ENCODE data around the gene HOXC6. TPM values are rescaled to one million over a fixed set of nuclear protein-coding genes. Genes with fewer than 3 reads are reported as not detected.
A peak's percentile ranks its signal among the peaks of the same experiment; 100 is the strongest.

The HOXC6 gene
- total and polyA plus RNA-seq, 2 of the 13 experiments (the other 11 are each of a cell fraction or from before 2014, with no cell fraction given): not detected

DNA sequence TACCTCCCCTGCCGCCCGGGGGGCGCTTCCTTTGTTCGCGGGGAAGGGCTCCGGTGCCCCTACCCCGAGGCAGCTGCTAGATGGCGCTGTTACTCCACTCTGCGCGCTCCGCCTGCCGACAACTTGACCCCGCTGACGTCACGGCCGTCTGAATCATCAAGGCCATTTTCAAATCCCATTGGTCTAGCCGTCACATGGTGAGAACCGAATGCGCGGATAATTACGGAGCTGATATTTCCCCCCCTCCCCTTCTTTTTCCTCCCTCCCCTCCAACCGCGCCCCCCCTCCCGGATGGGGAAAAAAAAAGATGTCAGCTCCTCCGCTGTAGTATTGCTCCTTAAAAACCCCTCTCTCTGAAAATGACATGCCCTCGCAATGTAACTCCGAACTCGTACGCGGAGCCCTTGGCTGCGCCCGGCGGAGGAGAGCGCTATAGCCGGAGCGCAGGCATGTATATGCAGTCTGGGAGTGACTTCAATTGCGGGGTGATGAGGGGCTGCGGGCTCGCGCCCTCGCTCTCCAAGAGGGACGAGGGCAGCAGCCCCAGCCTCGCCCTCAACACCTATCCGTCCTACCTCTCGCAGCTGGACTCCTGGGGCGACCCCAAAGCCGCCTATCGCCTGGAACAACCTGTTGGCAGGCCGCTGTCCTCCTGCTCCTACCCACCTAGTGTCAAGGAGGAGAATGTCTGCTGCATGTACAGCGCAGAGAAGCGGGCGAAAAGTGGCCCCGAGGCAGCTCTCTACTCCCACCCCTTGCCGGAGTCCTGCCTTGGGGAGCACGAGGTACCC is 43.1 kb upstream of the HOXC6 start, which contains the start of gene HOXC10 (continued):
- TF ChIP-seq, protein P1, sequence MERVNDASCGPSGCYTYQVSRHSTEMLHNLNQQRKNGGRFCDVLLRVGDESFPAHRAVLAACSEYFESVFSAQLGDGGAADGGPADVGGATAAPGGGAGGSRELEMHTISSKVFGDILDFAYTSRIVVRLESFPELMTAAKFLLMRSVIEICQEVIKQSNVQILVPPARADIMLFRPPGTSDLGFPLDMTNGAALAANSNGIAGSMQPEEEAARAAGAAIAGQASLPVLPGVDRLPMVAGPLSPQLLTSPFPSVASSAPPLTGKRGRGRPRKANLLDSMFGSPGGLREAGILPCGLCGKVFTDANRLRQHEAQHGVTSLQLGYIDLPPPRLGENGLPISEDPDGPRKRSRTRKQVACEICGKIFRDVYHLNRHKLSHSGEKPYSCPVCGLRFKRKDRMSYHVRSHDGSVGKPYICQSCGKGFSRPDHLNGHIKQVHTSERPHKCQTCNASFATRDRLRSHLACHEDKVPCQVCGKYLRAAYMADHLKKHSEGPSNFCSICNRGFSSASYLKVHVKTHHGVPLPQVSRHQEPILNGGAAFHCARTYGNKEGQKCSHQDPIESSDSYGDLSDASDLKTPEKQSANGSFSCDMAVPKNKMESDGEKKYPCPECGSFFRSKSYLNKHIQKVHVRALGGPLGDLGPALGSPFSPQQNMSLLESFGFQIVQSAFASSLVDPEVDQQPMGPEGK (CRISPR knock-in tag; IDR thresholded peaks at IDR 0.05): 0 out of 2 replicates have a peak, but pooled peaks have one; percentile 29
- TF ChIP-seq ZNF598 (CRISPR knock-in tag; IDR thresholded peaks at IDR 0.05; ENCODE audit: borderline replicate concordance) (no peak), NR2F1 (CRISPR knock-in tag; IDR thresholded peaks at IDR 0.05) (peak in 1 of 2 experiments; percentile 57; a peak in 1 of 4 replicates), NR2C2 (CRISPR knock-in tag; IDR thresholded peaks at IDR 0.05; ENCODE audit: borderline replicate concordance) (peak; percentile 74; the same call in 1 of the 2 replicates), ZFP36L2 (CRISPR knock-in tag; IDR thresholded peaks at IDR 0.05) (no peak), CREM (IDR thresholded peaks at IDR 0.05) (peak; percentile 76), CREM (CRISPR knock-in tag; IDR thresholded peaks at IDR 0.05) (no peak), EED (CRISPR knock-in tag; IDR thresholded peaks at IDR 0.05) (no peak), RAD21 (CRISPR knock-in tag; IDR thresholded peaks at IDR 0.05) (peak; percentile 76), ERF (CRISPR knock-in tag; IDR thresholded peaks at IDR 0.05) (no peak), ZBTB38 (CRISPR knock-in tag; IDR thresholded peaks at IDR 0.05) (no peak), RXRB (CRISPR knock-in tag; IDR thresholded peaks at IDR 0.05; ENCODE audit: borderline replicate concordance) (0 out of 2 replicates have a peak, but pooled peaks have one; percentile 19), ATF7 (IDR thresholded peaks at IDR 0.05) (peak; percentile 14; the same call in 1 of the 2 replicates), ATF7 (CRISPR knock-in tag; IDR thresholded peaks at IDR 0.05) (no peak), NR2F6 (IDR thresholded peaks at IDR 0.05) (peak; percentile 73), NR2F6 (CRISPR knock-in tag; IDR thresholded peaks at IDR 0.05) (peak; percentile 88), HOXA3 (CRISPR knock-in tag; IDR thresholded peaks at IDR 0.05) (peak; percentile 72)
- TF ChIP-seq, protein P2, sequence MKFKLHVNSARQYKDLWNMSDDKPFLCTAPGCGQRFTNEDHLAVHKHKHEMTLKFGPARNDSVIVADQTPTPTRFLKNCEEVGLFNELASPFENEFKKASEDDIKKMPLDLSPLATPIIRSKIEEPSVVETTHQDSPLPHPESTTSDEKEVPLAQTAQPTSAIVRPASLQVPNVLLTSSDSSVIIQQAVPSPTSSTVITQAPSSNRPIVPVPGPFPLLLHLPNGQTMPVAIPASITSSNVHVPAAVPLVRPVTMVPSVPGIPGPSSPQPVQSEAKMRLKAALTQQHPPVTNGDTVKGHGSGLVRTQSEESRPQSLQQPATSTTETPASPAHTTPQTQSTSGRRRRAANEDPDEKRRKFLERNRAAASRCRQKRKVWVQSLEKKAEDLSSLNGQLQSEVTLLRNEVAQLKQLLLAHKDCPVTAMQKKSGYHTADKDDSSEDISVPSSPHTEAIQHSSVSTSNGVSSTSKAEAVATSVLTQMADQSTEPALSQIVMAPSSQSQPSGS (CRISPR knock-in tag; IDR thresholded peaks at IDR 0.05): peak; percentile 60
- TF ChIP-seq, protein P3, sequence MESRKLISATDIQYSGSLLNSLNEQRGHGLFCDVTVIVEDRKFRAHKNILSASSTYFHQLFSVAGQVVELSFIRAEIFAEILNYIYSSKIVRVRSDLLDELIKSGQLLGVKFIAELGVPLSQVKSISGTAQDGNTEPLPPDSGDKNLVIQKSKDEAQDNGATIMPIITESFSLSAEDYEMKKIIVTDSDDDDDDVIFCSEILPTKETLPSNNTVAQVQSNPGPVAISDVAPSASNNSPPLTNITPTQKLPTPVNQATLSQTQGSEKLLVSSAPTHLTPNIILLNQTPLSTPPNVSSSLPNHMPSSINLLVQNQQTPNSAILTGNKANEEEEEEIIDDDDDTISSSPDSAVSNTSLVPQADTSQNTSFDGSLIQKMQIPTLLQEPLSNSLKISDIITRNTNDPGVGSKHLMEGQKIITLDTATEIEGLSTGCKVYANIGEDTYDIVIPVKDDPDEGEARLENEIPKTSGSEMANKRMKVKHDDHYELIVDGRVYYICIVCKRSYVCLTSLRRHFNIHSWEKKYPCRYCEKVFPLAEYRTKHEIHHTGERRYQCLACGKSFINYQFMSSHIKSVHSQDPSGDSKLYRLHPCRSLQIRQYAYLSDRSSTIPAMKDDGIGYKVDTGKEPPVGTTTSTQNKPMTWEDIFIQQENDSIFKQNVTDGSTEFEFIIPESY (CRISPR knock-in tag; IDR thresholded peaks at IDR 0.05): peak; percentile 86; the same call in 1 of the 2 replicates
- TF ChIP-seq, protein P4, sequence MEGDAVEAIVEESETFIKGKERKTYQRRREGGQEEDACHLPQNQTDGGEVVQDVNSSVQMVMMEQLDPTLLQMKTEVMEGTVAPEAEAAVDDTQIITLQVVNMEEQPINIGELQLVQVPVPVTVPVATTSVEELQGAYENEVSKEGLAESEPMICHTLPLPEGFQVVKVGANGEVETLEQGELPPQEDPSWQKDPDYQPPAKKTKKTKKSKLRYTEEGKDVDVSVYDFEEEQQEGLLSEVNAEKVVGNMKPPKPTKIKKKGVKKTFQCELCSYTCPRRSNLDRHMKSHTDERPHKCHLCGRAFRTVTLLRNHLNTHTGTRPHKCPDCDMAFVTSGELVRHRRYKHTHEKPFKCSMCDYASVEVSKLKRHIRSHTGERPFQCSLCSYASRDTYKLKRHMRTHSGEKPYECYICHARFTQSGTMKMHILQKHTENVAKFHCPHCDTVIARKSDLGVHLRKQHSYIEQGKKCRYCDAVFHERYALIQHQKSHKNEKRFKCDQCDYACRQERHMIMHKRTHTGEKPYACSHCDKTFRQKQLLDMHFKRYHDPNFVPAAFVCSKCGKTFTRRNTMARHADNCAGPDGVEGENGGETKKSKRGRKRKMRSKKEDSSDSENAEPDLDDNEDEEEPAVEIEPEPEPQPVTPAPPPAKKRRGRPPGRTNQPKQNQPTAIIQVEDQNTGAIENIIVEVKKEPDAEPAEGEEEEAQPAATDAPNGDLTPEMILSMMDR (CRISPR knock-in tag; IDR thresholded peaks at IDR 0.05): peak; percentile 80
- TF ChIP-seq, protein P5, sequence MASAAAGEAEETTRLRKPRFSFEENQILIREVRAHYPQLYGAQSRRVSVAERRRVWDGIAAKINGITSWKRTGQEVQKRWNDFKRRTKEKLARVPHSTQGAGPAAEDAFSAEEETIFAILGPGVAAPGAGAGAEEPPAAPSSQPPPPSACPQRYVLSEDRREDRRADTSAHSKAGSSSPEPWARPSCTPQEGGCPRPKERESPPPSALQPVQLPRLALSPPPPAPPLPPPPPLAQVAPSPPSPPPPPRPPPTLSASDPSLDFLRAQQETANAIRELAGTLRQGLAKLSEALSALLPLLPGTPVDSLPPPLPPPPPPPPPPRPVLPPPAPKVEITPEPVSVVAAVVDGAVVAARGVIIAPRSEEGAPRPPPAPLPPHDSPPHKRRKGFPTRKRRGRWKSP (CRISPR knock-in tag; IDR thresholded peaks at IDR 0.05): no peak

Data from HepG2 (cell line).